A549 (cell line): ENCODE measurements around the gene ANLN. TPM values are rescaled to one million over a fixed set of nuclear protein-coding genes. Genes with fewer than 3 reads are reported as not detected.
A peak's percentile ranks its signal among the peaks of the same experiment; 100 is the strongest.

Source experiments
- ATAC-seq, 2 experiments: fragments of 200-7000 bp in 1 of 2; fragments of >200 bp in 1 of 2; cut with Nextera tagmentation in 1 of 2; cut with Tn5 transposase in 1 of 2; 3 replicates each; pipeline versions ENCODE4 v1.8.0 to v1.9.1; 2018 to 2020; ENCODE audit warnings: mild to moderate bottlenecking in 1 of 2, moderate library complexity in 1 of 2
- CTCF ChIA-PET: fragments of 300-600 bp; sonication (Branson Sonifier 250); formaldehyde crosslinking; extraction: SDS; loops from one replicate; lab custom pipeline; 2021; ENCODE audit warnings: antibody characterized with exemption, inconsistent platforms; lab: Yijun Ruan, JAX
- POLR2A ChIA-PET: fragments of 350-600 bp; formaldehyde crosslinking; extraction: SDS; loops from one replicate; lab custom pipeline; 2021; ENCODE audit warnings: antibody characterized with exemption, inconsistent platforms; lab: Yijun Ruan, JAX
- DNase-seq, 2 experiments: peaks; one replicate each; pipeline versions ENCODE4 v3.0.0 to v3.0.0-alpha.2; 2011 to 2016; ENCODE audit warnings: low read depth in 1 of 2, low spot score in 1 of 2
- FAIRE-seq: peaks from 2 replicates; lab custom pipeline; 2011; peaks lifted over from hg19 to GRCh38; lab: Jason Lieb, UNC
- H3K27ac ChIP-seq, 2 experiments: fragments of >200 bp; sonication (Bioruptor Twin); formaldehyde crosslinking; 3 replicates each; pipeline ENCODE4 v1.5.1; 2016 to 2017
- H3K4me1 ChIP-seq: fragments of >200 bp; sonication (Bioruptor Twin); formaldehyde crosslinking; 3 replicates; pipeline ENCODE4 v1.6.1; 2016
- H3K4me2 ChIP-seq: fragments of >200 bp; sonication (Bioruptor Twin); formaldehyde crosslinking; 3 replicates; pipeline ENCODE4 v1.6.1; 2016
- H3K4me3 ChIP-seq: fragments of >200 bp; sonication (Bioruptor Twin); formaldehyde crosslinking; 3 replicates; pipeline ENCODE4 v1.5.1; 2016
- H3K9me3 ChIP-seq: fragments of >200 bp; sonication (Bioruptor Twin); formaldehyde crosslinking; 3 replicates; pipeline ENCODE4 v1.6.1; 2016
- BHLHE40 ChIP-seq: IDR thresholded peaks from 2 replicates; pipeline ENCODE4 v1.6.1; 2012; ENCODE audit warnings: low read depth, low read length, inconsistent platforms
- CHD2 ChIP-seq: fragments of 150-350 bp; IDR thresholded peaks from 2 replicates; pipeline ENCODE4 v1.6.1; 2014; ENCODE audit warnings: low read length; ENCODE audit not compliant: partially characterized antibody
- EHF ChIP-seq: fragments of 250-450 bp; sonication (Bioruptor Pico); IDR thresholded peaks from 2 replicates; pipeline ENCODE4 v1.5.0; 2020; ENCODE audit warnings: mild to moderate bottlenecking
- EHMT2 ChIP-seq: fragments of 200-600 bp; sonication (generic); IDR thresholded peaks from 2 replicates; pipeline ENCODE4 v1.6.1; 2016; ENCODE audit warnings: antibody characterized with exemption, low read depth, mild to moderate bottlenecking, moderate library complexity
- FOSL2 ChIP-seq, 2 experiments: fragments of 450-650 bp in 1 of 2; fragments of >200 bp in 1 of 2; sonication (Bioruptor Twin) in 1 of 2; formaldehyde crosslinking; IDR thresholded peaks; 2 replicates each; pipeline versions ENCODE4 v1.5.0 to v1.6.1; 2016 to 2020; ENCODE audit warnings: mild to moderate bottlenecking in 1 of 2, moderate library complexity in 1 of 2
- HOXB13 ChIP-seq: fragments of 250-450 bp; sonication (Bioruptor Pico); IDR thresholded peaks from 2 replicates; pipeline ENCODE4 v1.5.0; 2020; ENCODE audit warnings: low read depth, mild to moderate bottlenecking, moderate library complexity
- HOXB5 ChIP-seq: fragments of 250-450 bp; sonication (Bioruptor Pico); IDR thresholded peaks from 2 replicates; pipeline ENCODE4 v1.5.0; 2020; ENCODE audit warnings: mild to moderate bottlenecking, moderate library complexity
- JUN ChIP-seq, 2 experiments: fragments of >200 bp; sonication (Bioruptor Twin); formaldehyde crosslinking; IDR thresholded peaks; 2 replicates in 1 of 2; 3 replicates in 1 of 2; pipeline ENCODE4 v1.6.1; 2016 to 2017
- KDM1A ChIP-seq: fragments of 200-600 bp; sonication (generic); IDR thresholded peaks from 2 replicates; pipeline ENCODE4 v1.6.1; 2016; ENCODE audit warnings: low read depth, mild to moderate bottlenecking
- KDM5A ChIP-seq: fragments of 200-600 bp; sonication (generic); IDR thresholded peaks from 2 replicates; pipeline ENCODE4 v1.6.1; 2016; ENCODE audit warnings: antibody characterized with exemption, mild to moderate bottlenecking
- NPAS2 ChIP-seq: fragments of 250-450 bp; sonication (Bioruptor Pico); IDR thresholded peaks from 2 replicates; pipeline ENCODE4 v1.8.0; 2022; ENCODE audit warnings: mild to moderate bottlenecking, moderate library complexity, borderline replicate concordance
- PHF8 ChIP-seq: fragments of 200-600 bp; sonication (generic); IDR thresholded peaks from 2 replicates; pipeline ENCODE4 v1.6.1; 2016; ENCODE audit warnings: low read depth, mild to moderate bottlenecking, antibody characterized with exemption, moderate library complexity, borderline replicate concordance
- POLR2A ChIP-seq: IDR thresholded peaks from 2 replicates; pipeline ENCODE4 v1.6.1; 2012; ENCODE audit warnings: mild to moderate bottlenecking, low read length
- POLR2AphosphoS2 ChIP-seq: conservative IDR thresholded peaks from 2 replicates; pipeline ENCODE4 v1.6.1; 2012; ENCODE audit warnings: low read length, improper control_type of control experiment, inconsistent platforms
- RAD21 ChIP-seq, 2 experiments: fragments of >200 bp in 1 of 2; sonication (Bioruptor Twin) in 1 of 2; formaldehyde crosslinking in 1 of 2; IDR thresholded peaks in 1 of 2; conservative IDR thresholded peaks in 1 of 2; 2 replicates in 1 of 2; 3 replicates in 1 of 2; pipeline ENCODE4 v1.6.1; 2012 to 2018; ENCODE audit warnings: inconsistent platforms in 1 of 2
- SREBF2 ChIP-seq: fragments of 450-650 bp; IDR thresholded peaks from 2 replicates; pipeline ENCODE4 v1.6.1; 2014; ENCODE audit warnings: mild to moderate bottlenecking, moderate library complexity
- ZNF302 ChIP-seq: fragments of 250-450 bp; sonication (Bioruptor Pico); IDR thresholded peaks from 2 replicates; pipeline ENCODE4 v1.9.0; 2021; ENCODE audit warnings: inconsistent platforms, mild to moderate bottlenecking, moderate library complexity
- WGBS: methylation state at CpG from one replicate; pipeline ENCODE4 v1.1.6; 2017; ENCODE audit errors: missing lambda C conversion rate; 5-methylcytosine and 5-hydroxymethylcytosine counted together
- polyA plus RNA-seq, 4 experiments: library from polyadenylated mRNA; depleted of rRNA in 3 of 4; stranded (reverse); fragments of >200 nt; fragmentation: RNase III in 1 of 4; extraction: RNeasy Plus Mini Kit Qiagen cat#74134 plus additional on column Dnase treatment in 1 of 4; gene quantifications; 2 replicates in 3 of 4; 3 replicates in 1 of 4; pipeline ENCODE4 v1.2.3, GENCODE V29; 2011 to 2017
- TF ChIP-seq, protein P1 (sequence below): IDR thresholded peaks from 2 replicates; pipeline ENCODE4 v1.6.1; 2012; ENCODE audit warnings: low read depth, borderline replicate concordance
- TF ChIP-seq, protein P2 (sequence below): fragments of >200 bp; sonication (Bioruptor Twin); formaldehyde crosslinking; IDR thresholded peaks from 3 replicates; pipeline ENCODE4 v1.6.1; 2016
- TF ChIP-seq, protein P3 (sequence below): IDR thresholded peaks from 2 replicates; pipeline ENCODE4 v1.6.1; 2012

The ANLN gene
- polyA plus RNA-seq, 2 of the 4 experiments (the other 2 are of a cell fraction) = 52.4 to 72.9 TPM

DNA sequence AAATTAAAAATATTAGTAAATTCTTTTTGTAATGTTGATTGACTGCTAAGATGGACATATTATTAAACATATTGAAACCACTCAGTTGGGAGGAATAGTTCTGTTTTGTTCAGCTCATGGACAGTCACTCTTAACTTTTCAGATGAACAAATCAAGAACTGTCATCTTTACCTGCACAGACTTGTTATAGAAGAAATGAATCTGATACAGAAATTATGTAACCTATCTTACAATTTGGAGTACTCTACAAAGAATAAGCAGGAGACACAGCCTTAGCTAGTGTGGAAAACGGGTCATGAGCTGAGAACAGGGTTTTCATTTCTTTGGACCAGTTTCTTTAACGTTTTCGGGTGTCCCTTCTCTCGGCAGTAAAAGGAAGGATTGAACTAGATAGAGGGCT lies 1.2 kb upstream of the ANLN start:
- no peak for ATAC-seq
- no peak overlapping the region for H3K4me3 ChIP-seq
- DNase-seq = no peak
- no peaks in the 10 kb centered on the region for H3K9me3 ChIP-seq
- ChIA-PET CTCF (interaction anchor here (1.9 to 4.6 kb wide), 2 partner anchors 11 to 21 kb away, joined by 4 to 23 read pairs; a partner anchor contains a TSS), POLR2A (interaction anchor here (1.9 kb wide), 1 partner anchor 21 kb away, joined by 9 read pairs; a partner anchor contains a TSS)
- no peak for TF ChIP-seq POLR2AphosphoS2
- no peak for TF ChIP-seq ZNF302
- TF ChIP-seq, protein P1, sequence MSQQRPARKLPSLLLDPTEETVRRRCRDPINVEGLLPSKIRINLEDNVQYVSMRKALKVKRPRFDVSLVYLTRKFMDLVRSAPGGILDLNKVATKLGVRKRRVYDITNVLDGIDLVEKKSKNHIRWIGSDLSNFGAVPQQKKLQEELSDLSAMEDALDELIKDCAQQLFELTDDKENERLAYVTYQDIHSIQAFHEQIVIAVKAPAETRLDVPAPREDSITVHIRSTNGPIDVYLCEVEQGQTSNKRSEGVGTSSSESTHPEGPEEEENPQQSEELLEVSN = no peak
- TF ChIP-seq, protein P2, sequence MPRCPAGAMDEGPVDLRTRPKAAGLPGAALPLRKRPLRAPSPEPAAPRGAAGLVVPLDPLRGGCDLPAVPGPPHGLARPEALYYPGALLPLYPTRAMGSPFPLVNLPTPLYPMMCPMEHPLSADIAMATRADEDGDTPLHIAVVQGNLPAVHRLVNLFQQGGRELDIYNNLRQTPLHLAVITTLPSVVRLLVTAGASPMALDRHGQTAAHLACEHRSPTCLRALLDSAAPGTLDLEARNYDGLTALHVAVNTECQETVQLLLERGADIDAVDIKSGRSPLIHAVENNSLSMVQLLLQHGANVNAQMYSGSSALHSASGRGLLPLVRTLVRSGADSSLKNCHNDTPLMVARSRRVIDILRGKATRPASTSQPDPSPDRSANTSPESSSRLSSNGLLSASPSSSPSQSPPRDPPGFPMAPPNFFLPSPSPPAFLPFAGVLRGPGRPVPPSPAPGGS = no peak
- no peak for TF ChIP-seq NPAS2 (CRISPR knock-in tag)
- TF ChIP-seq RAD21 (conservative IDR thresholded peaks at IDR 0.05 in 1 of 2, IDR thresholded peaks at IDR 0.05 in 1 of 2) = no peak
- TF ChIP-seq CHD2 = no peak
- no peak for TF ChIP-seq HOXB13 (CRISPR knock-in tag)
- TF ChIP-seq EHMT2 = no peak
- TF ChIP-seq EHF (CRISPR knock-in tag) = no peak
- TF ChIP-seq KDM1A = no peak
- TF ChIP-seq BHLHE40 = no peak
- FAIRE-seq = no peak
- peaks cover 38% of the 10 kb centered on the region for H3K4me1 ChIP-seq
- WGBS = 77% methylated on average over 4 of the region's 4 CpGs
- H3K27ac ChIP-seq = peak overlapping the region; percentile 83 to 94
- peak overlapping the region; percentile 68 for H3K4me2 ChIP-seq

DNA sequence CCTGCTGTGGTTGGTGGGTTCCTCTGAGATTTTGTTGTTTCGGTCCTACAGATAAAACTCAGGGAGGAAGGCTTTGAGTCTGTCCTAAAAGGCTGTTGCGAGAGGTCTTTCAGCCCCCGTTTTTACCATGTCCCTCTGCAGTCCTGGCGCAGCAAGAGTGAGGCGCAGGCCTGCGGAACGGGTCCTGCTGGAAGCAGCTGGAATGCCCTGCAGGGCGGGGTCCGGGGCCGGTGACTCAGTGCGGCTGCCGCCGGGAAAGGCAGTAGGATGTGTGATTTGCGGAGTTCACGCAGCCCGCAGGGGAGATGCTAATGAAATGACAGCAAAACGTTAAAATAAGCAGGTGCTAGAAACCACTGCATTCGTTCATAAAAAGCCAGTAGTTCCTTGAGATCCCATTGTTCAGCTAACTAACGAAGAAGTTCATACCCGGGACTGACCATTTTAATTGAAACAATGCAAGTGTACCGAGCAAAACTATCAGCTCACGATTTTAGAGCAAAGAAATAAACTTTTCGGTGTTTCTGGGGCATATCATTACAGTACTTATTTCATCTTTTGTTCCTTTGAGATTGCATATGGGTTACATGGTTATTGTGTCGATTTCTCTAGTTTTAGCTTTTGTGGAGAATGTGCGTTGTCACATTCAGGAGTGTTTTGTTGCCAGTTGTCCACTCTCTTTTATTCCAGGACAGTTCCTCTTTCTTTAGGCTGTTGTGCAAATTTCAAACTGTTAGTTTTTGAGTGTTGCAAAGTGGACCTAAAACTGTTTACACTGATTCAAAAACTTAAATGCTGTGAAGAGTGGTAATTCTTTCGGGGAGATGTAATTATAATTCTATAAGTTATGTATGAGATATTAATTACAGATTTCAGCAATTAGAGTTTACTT lies 783 bp downstream of the ANLN start:
- TF ChIP-seq HOXB5 = no peak
- peak in 1 of 2 experiments; percentile 13; a peak in 2 of 5 replicates for TF ChIP-seq JUN (IDR thresholded peaks at IDR 0.05)
- TF ChIP-seq FOSL2 (IDR thresholded peaks at IDR 0.05) = peak; percentile 39; the same call in 1 of the 2 replicates
- peak; percentile 89 for TF ChIP-seq FOSL2 (CRISPR knock-in tag; IDR thresholded peaks at IDR 0.05)
- peak; percentile 52 for TF ChIP-seq POLR2A
- TF ChIP-seq KDM5A = peak; percentile 57; the same call in 1 of the 2 replicates
- TF ChIP-seq, protein P3, sequence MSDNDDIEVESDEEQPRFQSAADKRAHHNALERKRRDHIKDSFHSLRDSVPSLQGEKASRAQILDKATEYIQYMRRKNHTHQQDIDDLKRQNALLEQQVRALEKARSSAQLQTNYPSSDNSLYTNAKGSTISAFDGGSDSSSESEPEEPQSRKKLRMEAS = peak; percentile 9
- peak; percentile 79; the same call in 1 of the 2 replicates for TF ChIP-seq PHF8
- TF ChIP-seq BHLHE40 = no peak
- no peak for TF ChIP-seq SREBF2
- WGBS = 1% methylated on average over 23 of the region's 26 CpGs
- ATAC-seq (peak; percentile 91 to 93), FAIRE-seq (no peak), DNase-seq (peak; percentile 87 to 88)
- H3K4me3 ChIP-seq = peak overlapping the region; percentile 67
- peaks cover 6% of the 10 kb centered on the region; the same call in 2 of the 3 replicates for H3K9me3 ChIP-seq
- H3K4me2 ChIP-seq = peak overlapping the region; percentile 97
- POLR2A ChIA-PET = interaction anchor here (1.3 kb wide), 1 partner anchor 590 kb away, joined by 4 read pairs; the partner anchor contains the start of gene SEPTIN7
- peaks cover 46% of the 10 kb centered on the region for H3K4me1 ChIP-seq
- H3K27ac ChIP-seq = peak overlapping the region; percentile 88 to 94
- CTCF ChIA-PET = interaction anchor here (0.5 to 4.6 kb wide), 3 partner anchors 23 to 299 kb away, joined by 3 to 23 read pairs (median 4); a partner anchor contains a TSS
